GM18502 (cell line): Measurements from ENCODE around the gene C18orf63.

Experiments used
- ATAC-seq: cut with Tn5 transposase; IDR thresholded peaks from one replicate; pipeline ENCODE4 v1.9.1; 2021; ENCODE audit warnings: mild to moderate bottlenecking; ENCODE audit not compliant: unreplicated experiment, poor library complexity

The C18orf63 gene

DNA sequence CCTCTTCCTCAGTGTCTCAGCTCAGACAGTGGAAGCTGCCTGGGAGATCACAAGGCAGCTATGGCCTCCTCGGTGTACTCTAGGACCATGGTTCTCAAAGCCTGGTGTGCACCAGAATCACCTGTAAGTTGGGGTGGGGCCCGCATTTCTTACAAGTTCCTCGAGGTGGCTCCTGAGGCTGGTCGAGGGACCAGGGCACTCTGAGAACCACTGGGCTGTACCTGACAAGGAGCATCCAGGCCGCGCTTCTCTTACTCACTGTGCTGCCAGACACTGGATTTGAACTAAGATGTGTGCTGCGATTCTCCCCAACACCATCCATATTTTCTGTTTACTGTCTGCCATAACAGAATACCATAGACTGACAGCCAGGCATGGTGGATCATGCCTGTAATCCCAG, 81.9 kb downstream of the C18orf63 start:
- ATAC-seq, result no peak

DNA sequence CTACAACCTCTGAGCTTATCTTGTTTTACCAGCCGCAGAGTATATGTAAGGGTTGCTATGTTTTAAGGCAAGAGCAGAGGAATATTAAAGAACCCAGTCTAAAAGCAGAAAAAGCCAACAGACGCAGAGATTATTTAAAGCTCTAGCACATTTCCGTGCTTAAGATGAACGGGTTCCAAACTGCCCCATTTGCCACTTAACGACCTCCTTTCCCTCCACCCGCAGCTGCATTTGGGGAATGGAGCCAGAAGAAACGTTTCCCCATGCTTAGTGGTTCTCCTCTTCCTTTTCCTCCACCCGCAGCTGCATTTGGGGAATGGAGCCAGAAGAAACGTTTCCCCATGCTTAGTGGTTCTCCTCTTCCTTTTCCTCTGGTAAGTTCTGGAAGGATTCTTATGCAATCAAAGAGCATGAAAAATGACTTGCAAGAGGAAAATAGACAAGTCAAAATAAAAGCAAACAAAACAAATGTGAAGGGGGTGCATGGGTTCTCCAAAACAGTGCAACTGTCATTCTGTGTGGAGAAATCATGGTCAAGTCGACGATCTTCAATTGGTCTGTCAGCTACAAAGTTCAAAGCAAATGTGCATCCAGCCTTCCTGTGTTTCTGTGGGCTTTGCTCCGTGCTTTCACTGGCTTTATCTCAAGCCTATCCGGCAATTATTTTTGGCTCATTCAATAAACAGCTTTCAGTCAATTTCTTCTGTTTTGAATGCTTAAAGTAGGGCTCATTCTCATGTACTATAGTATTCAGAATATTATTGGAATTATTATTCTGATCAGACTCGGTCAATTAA, 83.7 kb downstream of the C18orf63 start:
- ATAC-seq, result no peak

DNA sequence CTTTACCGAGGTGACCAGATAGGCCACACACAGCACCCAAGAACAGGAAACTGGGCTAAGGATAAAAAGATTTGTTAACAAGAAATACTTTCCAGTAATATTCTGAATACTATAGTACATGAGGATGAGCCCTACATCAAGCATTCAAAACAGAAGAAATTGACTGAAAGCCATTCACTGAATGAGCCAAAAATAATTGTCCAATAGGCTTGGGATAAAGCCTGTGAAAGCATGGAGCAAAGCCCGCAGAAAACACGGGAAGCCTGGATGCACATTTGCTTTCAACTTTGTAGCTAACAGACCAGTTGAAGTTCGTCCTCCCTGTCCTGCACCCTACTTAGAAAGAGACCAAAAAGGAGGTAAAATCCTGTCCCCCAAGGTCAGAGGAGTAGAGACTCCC, 85.2 kb downstream of the C18orf63 start:
- no peak for ATAC-seq

DNA sequence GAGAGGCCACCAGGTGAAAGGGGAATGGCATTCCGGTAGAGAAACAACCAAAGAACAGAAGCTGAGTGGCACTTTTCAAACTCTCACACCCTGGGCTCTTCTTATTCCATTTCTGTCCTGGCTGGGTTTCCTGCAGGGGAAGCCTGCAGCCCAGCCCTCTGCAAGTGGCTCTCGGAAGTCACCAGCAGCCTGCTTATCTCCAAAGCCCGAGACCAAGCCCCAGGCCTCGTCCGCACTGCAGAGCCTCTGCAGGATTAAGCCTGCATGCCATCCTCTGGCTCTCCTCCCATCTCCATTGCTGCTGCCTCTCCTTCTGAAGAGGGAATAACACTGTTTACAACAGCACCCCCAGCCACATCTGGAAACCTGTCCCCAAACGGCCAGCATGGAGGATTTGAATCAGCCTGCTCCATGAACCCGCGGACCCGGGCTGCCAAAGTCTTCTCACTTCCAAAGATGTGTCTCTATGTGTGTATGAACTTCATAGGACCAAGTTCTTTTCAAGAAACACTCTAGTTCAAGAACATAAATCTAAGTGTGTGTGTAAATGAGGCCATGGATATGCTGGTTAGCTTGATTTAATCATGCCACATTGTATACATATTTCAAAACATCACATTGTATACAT, 87.3 kb downstream of the C18orf63 start:
- ATAC-seq, result no peak

DNA sequence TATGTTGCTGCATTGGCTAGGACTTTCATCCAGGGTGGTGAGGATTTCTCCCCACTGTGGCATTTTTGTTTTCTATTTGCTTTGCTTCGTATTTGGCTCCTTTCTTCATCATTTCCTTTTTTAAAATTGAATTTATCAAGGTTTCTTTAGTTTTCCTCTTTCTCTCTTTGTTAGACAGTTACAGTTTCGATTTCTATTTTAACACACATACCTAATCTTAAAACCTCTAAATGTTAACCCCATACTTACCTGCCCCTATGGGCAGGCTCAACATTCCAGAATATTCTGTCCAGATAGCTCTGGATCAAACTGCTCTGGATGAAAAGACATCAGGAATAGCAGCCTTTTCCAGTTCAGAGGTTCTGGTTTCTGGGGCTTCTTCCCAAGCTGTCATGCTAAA, 92.2 kb downstream of the C18orf63 start:
- ATAC-seq, result peak; percentile 80
